BJ (cell line): Measurements from ENCODE around the gene KCNQ5. TPM values are rescaled to one million over a fixed set of nuclear protein-coding genes. Genes with fewer than 3 reads are reported as not detected.
A peak's percentile ranks its signal among the peaks of the same experiment; 100 is the strongest.

ENCODE experiments used
- CTCF ChIA-PET: fragments of 350-600 bp; formaldehyde crosslinking; extraction: SDS; loops from one replicate; lab custom pipeline; 2021; ENCODE audit warnings: antibody characterized with exemption, inconsistent platforms; lab: Yijun Ruan, JAX
- POLR2A ChIA-PET: fragments of 300-600 bp; sonication (Branson Sonifier 250); formaldehyde crosslinking; extraction: SDS; loops from one replicate; lab custom pipeline; 2021; ENCODE audit warnings: antibody characterized with exemption; lab: Charles Lee
- DNase-seq: peaks from one replicate; pipeline ENCODE4 v3.0.0-alpha.2; 2011; ENCODE audit warnings: low read depth
- H3K27me3 ChIP-seq: 2 replicates; pipeline ENCODE4 v1.6.0; 2011; ENCODE audit warnings: low read length; ENCODE audit not compliant: control insufficient read depth, insufficient read depth
- H3K36me3 ChIP-seq: 2 replicates; pipeline ENCODE4 v1.5.1; 2011; ENCODE audit warnings: low read length; ENCODE audit not compliant: control insufficient read depth, insufficient read depth
- H3K4me3 ChIP-seq: 2 replicates; pipeline ENCODE4 v1.5.1; 2011; ENCODE audit warnings: low read depth, mild to moderate bottlenecking, control low read depth, low read length
- CTCF ChIP-seq: IDR thresholded peaks from 2 replicates; pipeline ENCODE4 v1.5.1; 2011; ENCODE audit warnings: low read depth, mild to moderate bottlenecking, control low read depth, inconsistent platforms, low read length, moderate library complexity; ENCODE audit not compliant: insufficient read depth
- polyA plus RNA-seq: library from polyadenylated mRNA; depleted of rRNA; stranded (reverse); fragments of >200 nt; gene quantifications from 2 replicates; pipeline ENCODE4 v1.2.3, GENCODE V29; 2011

Gene KCNQ5
- polyA plus RNA-seq, 1 experiment: 1.4 TPM

GRCh38 chr6:72620871-72621290 lies 983 bp upstream of the KCNQ5 start:
- no peak for TF ChIP-seq CTCF
- CTCF ChIA-PET: interaction anchor here (0.6 to 7.5 kb wide), 11 partner anchors 12 to 707 kb away, joined by 3 to 117 read pairs (median 3); no protein-coding TSS in a partner anchor
- no peak for DNase-seq
- peak overlapping the region; percentile 66 for H3K4me3 ChIP-seq
- POLR2A ChIA-PET: no interaction called here
- H3K27me3 ChIP-seq: no peaks in the 10 kb centered on the region
- no peaks in the 10 kb centered on the region for H3K36me3 ChIP-seq

DNA sequence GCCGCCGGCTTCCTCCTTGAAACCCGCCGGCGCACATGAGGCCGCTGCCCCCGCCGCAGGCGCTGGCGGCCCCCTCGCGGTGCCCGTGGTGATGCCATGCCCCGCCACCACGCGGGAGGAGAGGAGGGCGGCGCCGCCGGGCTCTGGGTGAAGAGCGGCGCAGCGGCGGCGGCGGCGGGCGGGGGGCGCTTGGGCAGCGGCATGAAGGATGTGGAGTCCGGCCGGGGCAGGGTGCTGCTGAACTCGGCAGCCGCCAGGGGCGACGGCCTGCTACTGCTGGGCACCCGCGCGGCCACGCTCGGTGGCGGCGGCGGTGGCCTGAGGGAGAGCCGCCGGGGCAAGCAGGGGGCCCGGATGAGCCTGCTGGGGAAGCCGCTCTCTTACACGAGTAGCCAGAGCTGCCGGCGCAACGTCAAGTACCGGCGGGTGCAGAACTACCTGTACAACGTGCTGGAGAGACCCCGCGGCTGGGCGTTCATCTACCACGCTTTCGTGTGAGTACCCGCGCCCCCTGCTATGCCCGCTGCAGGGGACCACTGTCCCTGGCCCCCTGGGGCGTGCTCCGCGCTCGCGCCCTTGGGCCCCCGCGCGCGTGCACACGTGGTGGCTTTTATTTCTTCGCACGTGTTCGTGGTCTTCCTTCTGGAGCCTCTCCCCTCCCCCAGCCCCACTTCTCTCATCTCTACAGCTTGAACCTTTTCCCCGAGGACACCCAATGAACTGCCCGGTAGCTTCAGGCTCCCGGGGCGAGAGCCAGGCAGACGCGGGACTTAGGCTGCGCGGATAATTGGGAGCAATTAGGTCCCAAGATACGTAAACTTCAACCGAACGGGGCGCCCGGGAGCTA lies 453 bp downstream of the KCNQ5 start:
- peak overlapping the region; percentile 66 for H3K4me3 ChIP-seq
- ChIA-PET CTCF (interaction anchor here (0.8 to 7.5 kb wide), 8 partner anchors 18 to 508 kb away, joined by 3 to 117 read pairs (median 4); no protein-coding TSS in a partner anchor), POLR2A (no interaction called here)
- H3K27me3 ChIP-seq: no peaks in the 10 kb centered on the region
- no peaks in the 10 kb centered on the region for H3K36me3 ChIP-seq
- DNase-seq: no peak
- peak; percentile 34; the same call in 1 of the 2 replicates for TF ChIP-seq CTCF

GRCh38 chr6:72623808-72624207 lies 1.9 kb downstream of the KCNQ5 start:
- ChIA-PET POLR2A (no interaction called here), CTCF (interaction anchor here (1.1 kb wide), 1 partner anchor 27 kb away, joined by 3 read pairs; no protein-coding TSS in a partner anchor)
- no peak for DNase-seq
- Histone ChIP-seq H3K27me3 (no peaks in the 10 kb centered on the region), H3K4me3 (no peak overlapping the region), H3K36me3 (no peaks in the 10 kb centered on the region)
- TF ChIP-seq CTCF: no peak

- no peak for DNase-seq
- ChIA-PET CTCF (interaction anchor here (0.7 to 1.3 kb wide), 2 partner anchors 8 to 13 kb away, joined by 3 to 5 read pairs; no protein-coding TSS in a partner anchor), POLR2A (no interaction called here)
- Histone ChIP-seq H3K36me3 (no peaks in the 10 kb centered on the region), H3K4me3 (no peak overlapping the region), H3K27me3 (no peaks in the 10 kb centered on the region)
- peak; percentile 76 for TF ChIP-seq CTCF
These were observed 2.8 kb downstream of the KCNQ5 start for GRCh38 chr6:72624557-72625160.

- POLR2A ChIA-PET: no interaction called here
- CTCF ChIA-PET: no interaction called here
- DNase-seq: no peak
- no peak for TF ChIP-seq CTCF
- no peaks in the 10 kb centered on the region for H3K36me3 ChIP-seq
- H3K4me3 ChIP-seq: no peak overlapping the region
- H3K27me3 ChIP-seq: no peaks in the 10 kb centered on the region
These were observed 4.3 kb downstream of the KCNQ5 start for GRCh38 chr6:72626126-72626525.
